GM23338 (cell line): ENCODE measurements around the gene PVRIG. TPM values are rescaled to one million over a fixed set of nuclear protein-coding genes. Genes with fewer than 3 reads are reported as not detected.

Source experiments
- CREB1 ChIP-seq: fragments of 250-450 bp; sonication (Bioruptor Pico); IDR thresholded peaks from 2 replicates; pipeline ENCODE4 v1.5.0; 2020; ENCODE audit warnings: low read depth, mild to moderate bottlenecking, moderate library complexity
- JUNB ChIP-seq: IDR thresholded peaks from one replicate; pipeline ENCODE4 v1.6.1; 2016; ENCODE audit warnings: antibody characterized with exemption; ENCODE audit not compliant: unreplicated experiment
- STAT1 ChIP-seq: IDR thresholded peaks from one replicate; pipeline ENCODE4 v1.6.1; 2016; ENCODE audit warnings: antibody characterized with exemption; ENCODE audit not compliant: unreplicated experiment
- ZNF331 ChIP-seq: fragments of 250-450 bp; sonication (Bioruptor Pico); IDR thresholded peaks from 2 replicates; pipeline ENCODE4 v1.5.0; 2020; ENCODE audit warnings: low read depth, mild to moderate bottlenecking, moderate library complexity
- polyA plus RNA-seq: library from polyadenylated mRNA; unstranded; fragments of >200 nt; fragmentation: Nextera tagmentation; extraction: Ambion mirVana; gene quantifications from 2 replicates; pipeline ENCODE4 v1.2.1, GENCODE V29; 2016
- total RNA-seq: library from RNA; depleted of rRNA; stranded (reverse); fragments of >200 nt; shearing (Covaris generic); gene quantifications from 2 replicates; pipeline ENCODE4 v1.2.3, GENCODE V29; 2014
- TF ChIP-seq, protein P1 (sequence below): fragments of 250-450 bp; sonication (Bioruptor Pico); IDR thresholded peaks from 2 replicates; pipeline ENCODE4 v1.5.0; 2020; ENCODE audit warnings: mild to moderate bottlenecking, moderate library complexity
- TF ChIP-seq, protein P2 (sequence below): IDR thresholded peaks from 2 replicates; pipeline ENCODE4 v1.6.1; 2016; ENCODE audit warnings: antibody characterized with exemption
- TF ChIP-seq, protein P3 (sequence below), 2 experiments: fragments of 200-600 bp in 1 of 2; sonication (generic) in 1 of 2; conservative IDR thresholded peaks; 2 replicates each; pipeline versions ENCODE4 v1.5.1 to v1.6.1; 2016 to 2017; ENCODE audit warnings: antibody characterized with exemption in 2 of 2, low read depth in 2 of 2, mild to moderate bottlenecking in 2 of 2, moderate library complexity in 1 of 2

The PVRIG gene
- total and polyA plus RNA-seq, 2 experiments from 2014 or later = 1.1 TPM; not detected in 1

DNA sequence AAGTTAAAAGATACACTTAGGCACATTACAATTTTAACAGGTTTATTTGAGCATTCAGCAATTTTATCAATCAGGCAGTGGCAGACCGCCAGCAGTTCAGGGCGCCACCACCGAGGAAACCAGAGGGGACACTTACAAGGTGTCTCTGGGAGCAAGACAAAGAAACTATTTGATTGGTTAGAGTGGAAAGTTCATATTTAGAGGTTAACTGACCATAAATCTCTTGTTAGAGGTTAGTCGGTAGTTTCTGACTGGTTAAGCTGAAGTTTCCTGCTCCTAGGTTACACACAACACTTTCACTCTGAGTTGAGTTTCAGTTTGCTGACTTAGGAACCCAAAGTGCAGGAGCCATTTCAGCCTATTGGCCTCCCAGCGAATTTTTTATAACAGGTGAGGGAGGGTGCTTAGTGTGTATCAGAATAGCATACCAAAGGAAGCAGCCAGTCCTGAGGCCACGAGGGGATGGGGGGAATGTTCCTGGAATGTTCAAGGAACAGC lies 10.8 kb upstream of the PVRIG start (continued):
- TF ChIP-seq, protein P1, sequence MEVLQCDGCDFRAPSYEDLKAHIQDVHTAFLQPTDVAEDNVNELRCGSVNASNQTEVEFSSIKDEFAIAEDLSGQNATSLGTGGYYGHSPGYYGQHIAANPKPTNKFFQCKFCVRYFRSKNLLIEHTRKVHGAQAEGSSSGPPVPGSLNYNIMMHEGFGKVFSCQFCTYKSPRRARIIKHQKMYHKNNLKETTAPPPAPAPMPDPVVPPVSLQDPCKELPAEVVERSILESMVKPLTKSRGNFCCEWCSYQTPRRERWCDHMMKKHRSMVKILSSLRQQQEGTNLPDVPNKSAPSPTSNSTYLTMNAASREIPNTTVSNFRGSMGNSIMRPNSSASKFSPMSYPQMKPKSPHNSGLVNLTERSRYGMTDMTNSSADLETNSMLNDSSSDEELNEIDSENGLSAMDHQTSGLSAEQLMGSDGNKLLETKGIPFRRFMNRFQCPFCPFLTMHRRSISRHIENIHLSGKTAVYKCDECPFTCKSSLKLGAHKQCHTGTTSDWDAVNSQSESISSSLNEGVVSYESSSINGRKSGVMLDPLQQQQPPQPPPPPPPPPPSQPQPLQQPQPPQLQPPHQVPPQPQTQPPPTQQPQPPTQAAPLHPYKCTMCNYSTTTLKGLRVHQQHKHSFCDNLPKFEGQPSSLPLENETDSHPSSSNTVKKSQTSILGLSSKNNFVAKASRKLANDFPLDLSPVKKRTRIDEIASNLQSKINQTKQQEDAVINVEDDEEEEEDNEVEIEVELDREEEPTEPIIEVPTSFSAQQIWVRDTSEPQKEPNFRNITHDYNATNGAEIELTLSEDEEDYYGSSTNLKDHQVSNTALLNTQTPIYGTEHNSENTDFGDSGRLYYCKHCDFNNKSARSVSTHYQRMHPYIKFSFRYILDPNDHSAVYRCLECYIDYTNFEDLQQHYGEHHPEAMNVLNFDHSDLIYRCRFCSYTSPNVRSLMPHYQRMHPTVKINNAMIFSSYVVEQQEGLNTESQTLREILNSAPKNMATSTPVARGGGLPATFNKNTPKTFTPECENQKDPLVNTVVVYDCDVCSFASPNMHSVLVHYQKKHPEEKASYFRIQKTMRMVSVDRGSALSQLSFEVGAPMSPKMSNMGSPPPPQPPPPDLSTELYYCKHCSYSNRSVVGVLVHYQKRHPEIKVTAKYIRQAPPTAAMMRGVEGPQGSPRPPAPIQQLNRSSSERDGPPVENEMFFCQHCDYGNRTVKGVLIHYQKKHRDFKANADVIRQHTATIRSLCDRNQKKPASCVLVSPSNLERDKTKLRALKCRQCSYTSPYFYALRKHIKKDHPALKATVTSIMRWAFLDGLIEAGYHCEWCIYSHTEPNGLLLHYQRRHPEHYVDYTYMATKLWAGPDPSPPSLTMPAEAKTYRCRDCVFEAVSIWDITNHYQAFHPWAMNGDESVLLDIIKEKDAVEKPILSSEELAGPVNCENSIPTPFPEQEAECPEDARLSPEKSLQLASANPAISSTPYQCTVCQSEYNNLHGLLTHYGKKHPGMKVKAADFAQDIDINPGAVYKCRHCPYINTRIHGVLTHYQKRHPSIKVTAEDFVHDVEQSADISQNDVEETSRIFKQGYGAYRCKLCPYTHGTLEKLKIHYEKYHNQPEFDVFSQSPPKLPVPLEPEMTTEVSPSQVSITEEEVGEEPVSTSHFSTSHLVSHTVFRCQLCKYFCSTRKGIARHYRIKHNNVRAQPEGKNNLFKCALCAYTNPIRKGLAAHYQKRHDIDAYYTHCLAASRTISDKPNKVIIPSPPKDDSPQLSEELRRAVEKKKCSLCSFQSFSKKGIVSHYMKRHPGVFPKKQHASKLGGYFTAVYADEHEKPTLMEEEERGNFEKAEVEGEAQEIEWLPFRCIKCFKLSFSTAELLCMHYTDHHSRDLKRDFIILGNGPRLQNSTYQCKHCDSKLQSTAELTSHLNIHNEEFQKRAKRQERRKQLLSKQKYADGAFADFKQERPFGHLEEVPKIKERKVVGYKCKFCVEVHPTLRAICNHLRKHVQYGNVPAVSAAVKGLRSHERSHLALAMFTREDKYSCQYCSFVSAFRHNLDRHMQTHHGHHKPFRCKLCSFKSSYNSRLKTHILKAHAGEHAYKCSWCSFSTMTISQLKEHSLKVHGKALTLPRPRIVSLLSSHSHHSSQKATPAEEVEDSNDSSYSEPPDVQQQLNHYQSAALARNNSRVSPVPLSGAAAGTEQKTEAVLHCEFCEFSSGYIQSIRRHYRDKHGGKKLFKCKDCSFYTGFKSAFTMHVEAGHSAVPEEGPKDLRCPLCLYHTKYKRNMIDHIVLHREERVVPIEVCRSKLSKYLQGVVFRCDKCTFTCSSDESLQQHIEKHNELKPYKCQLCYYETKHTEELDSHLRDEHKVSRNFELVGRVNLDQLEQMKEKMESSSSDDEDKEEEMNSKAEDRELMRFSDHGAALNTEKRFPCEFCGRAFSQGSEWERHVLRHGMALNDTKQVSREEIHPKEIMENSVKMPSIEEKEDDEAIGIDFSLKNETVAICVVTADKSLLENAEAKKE (CRISPR knock-in tag) = no peak
- no peak for TF ChIP-seq CREB1 (CRISPR knock-in tag)
- no peak for TF ChIP-seq JUNB
- TF ChIP-seq, protein P2, sequence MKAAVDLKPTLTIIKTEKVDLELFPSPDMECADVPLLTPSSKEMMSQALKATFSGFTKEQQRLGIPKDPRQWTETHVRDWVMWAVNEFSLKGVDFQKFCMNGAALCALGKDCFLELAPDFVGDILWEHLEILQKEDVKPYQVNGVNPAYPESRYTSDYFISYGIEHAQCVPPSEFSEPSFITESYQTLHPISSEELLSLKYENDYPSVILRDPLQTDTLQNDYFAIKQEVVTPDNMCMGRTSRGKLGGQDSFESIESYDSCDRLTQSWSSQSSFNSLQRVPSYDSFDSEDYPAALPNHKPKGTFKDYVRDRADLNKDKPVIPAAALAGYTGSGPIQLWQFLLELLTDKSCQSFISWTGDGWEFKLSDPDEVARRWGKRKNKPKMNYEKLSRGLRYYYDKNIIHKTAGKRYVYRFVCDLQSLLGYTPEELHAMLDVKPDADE = no peak
- no peak for TF ChIP-seq ZNF331 (CRISPR knock-in tag)
- TF ChIP-seq, protein P3, sequence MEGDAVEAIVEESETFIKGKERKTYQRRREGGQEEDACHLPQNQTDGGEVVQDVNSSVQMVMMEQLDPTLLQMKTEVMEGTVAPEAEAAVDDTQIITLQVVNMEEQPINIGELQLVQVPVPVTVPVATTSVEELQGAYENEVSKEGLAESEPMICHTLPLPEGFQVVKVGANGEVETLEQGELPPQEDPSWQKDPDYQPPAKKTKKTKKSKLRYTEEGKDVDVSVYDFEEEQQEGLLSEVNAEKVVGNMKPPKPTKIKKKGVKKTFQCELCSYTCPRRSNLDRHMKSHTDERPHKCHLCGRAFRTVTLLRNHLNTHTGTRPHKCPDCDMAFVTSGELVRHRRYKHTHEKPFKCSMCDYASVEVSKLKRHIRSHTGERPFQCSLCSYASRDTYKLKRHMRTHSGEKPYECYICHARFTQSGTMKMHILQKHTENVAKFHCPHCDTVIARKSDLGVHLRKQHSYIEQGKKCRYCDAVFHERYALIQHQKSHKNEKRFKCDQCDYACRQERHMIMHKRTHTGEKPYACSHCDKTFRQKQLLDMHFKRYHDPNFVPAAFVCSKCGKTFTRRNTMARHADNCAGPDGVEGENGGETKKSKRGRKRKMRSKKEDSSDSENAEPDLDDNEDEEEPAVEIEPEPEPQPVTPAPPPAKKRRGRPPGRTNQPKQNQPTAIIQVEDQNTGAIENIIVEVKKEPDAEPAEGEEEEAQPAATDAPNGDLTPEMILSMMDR (conservative IDR thresholded peaks at IDR 0.05; ENCODE audit: low read depth in 2 of 2) = no peak
- no peak for TF ChIP-seq STAT1
